ENCODE data around the gene UGT2B15. TPM values are rescaled to one million over a fixed set of nuclear protein-coding genes. Genes with fewer than 3 reads are reported as not detected.
"Not testable (repeated sequence)": the region's sequence is repeated elsewhere in the genome, so short reads cannot be mapped to it uniquely, and the experiment has no call there.

The UGT2B15 gene
- total RNA-seq, 1 donor from 2014 or later = not detected

DNA sequence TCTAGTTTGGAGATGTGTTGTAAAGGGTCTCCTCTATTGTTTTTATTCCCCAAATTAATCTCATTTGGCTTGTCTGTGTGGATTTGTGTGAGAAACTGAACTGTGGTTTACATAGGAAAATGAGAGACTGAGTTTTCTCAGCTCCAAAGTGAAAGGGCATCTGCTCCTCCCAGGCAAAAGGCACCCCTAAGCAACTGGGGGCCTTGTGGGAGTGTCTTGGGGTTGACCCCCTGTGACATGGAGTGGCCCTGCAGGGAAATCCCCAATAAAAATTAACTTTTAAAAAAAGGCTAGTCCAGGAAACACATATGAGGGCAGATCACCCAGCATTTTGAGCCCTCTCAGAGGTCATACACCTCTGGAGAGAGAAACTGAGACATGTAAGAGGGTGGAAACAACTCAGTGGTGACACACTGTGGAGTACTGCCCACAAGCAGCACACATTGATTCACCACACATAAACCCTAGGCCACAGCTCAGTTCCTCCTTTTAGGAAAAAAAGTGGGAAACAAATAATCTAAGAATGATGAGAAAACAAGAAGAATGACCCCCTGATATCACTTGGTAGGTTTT, 13.3 kb downstream of the UGT2B15 start:
- not testable (repeated sequence) for FAIRE-seq

DNA sequence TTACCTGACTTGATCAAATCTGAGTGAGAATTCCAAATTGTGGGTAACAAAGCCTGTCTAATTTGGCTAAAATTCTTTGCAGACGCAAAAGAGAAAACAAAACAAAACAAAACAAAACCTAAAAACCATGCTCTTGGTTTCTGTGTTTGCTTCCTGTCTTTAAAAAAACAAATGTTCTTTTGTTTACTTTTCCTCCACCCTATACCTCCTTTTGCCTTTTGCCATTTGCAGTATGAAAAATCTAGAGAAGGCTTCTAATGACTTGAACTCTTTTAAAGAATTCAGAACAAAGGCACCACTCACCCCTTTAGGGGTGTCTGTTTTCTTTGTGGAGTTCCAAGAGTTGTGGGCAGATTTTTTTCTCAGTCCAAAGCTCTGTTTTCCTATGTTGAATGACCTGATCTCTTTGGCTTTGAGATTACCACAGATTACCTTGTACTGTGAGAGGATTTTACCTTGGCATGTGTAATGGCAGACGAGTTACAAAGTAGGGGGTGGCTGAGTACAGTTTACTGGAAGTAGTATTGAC, 13.9 kb downstream of the UGT2B15 start:
- FAIRE-seq; DNase-seq (ENCODE audit: low spot score in 2 of 2): not testable (repeated sequence)

More for the DNA sequence above, 13.3 kb downstream of the UGT2B15 start:
- DNase-seq (ENCODE audit: low spot score in 2 of 2) = not testable (repeated sequence)

DNA sequence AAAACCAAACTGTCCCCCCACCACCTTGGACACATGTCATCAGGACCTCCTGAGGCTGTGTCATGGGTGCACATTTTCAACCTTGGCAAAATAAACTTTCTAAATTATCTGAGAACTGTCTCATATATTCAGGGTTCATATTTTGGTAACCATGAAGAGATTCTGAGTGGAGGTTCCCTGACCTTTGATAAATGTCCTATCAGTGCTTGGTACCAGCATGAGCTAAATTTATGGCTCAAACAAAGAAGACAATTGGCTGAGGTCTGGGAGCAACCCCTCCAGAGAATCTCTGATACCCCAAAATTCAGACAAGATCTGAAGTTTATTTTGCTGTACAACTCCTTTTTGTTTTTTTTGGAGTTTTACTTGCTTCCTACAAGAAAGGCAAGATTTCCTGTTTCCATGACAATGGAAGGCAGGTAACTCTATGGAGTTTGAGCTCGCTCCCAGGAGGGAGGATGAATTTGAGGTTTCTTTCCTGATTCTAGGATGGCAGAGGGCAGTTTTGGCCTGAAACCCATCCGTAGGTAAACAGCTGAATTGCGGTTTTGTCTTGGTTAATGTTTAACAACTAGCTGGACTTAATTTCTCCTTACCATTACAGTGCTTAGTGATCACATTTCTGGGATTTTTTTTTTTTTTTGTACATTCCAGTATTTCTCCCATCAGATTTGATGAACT, 14.5 kb downstream of the UGT2B15 start:
- DNase-seq (ENCODE audit: low spot score in 2 of 2) (no peak), FAIRE-seq (no peak)

DNA sequence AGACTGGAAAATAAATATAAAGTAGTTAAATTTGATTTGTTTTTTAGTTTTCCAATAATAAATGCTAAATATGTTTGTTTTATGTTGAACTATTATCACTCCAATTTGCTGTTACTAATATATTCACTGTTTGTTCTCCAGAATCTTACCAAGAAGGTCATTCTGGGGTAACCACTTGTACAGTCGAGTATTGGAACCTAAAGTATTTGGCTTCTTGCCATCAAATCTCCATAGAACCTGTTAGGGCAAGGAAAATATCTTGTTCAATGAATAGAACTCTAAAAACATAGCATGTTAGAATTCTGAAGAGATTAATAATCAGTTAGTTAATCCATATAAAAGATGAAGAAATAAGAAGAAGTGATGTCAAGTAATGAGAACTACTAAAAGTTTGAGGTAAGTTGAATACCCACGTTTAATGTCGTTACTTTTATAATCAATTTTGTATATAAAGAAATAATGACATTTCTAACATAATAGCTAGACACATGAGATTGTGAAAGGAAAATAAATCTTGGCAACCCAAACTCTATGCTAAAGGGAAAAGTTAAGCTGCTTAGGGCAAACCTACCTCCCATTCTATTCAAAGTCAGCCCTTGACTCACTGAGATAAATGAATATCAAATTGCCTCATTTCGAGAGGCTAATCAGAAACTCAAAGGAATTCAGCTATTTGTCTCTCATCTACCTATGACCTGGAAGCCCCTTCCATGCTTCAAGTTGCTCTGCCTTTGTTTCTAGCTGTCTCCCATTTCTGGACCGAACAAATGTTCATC, 15.3 kb downstream of the UGT2B15 start:
- no peak for DNase-seq (ENCODE audit: low spot score in 2 of 2)
- no peak for FAIRE-seq

DNA sequence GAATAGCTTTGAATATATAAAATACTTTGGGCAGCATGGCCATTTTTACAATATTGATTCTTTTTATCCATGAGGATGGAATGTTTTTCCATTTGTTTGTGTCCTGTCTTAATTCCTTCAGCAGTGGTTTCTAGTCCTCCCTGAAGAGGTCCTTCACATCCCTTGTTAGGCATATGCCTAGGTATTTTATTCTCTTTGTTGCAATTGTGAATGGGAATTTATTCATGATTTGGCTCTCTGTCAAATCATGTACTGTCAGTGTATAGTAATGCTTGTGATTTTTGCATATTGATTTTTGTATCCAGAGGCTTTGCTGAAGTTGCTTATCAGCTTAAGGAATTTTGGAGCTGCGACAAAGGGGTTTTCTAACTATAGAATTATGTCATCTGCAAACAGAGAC, 18.5 kb downstream of the UGT2B15 start:
- no peak for FAIRE-seq
- DNase-seq (ENCODE audit: low spot score in 2 of 2) = no peak

DNA sequence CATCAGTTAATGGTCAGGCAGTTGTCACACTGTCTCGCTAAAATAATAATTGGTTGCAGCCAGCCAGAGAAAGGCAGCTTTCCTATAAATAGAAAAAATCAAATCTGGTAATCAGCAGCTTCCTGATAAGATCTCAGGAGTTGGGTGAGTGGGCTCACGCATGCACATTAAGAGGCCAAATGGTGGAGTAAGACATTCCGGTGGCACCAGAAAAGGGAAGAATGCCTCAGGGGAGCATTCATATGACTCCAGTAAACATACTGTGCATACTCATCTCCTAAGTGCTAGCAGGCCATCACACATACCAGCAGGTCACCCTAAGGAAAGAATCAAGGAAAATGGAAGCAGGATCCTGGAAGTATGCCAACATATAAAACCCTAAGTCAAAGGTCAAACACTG, 40.1 kb downstream of the UGT2B15 start:
- FAIRE-seq (no peak), DNase-seq (ENCODE audit: low spot score in 2 of 2) (no peak)

DNA sequence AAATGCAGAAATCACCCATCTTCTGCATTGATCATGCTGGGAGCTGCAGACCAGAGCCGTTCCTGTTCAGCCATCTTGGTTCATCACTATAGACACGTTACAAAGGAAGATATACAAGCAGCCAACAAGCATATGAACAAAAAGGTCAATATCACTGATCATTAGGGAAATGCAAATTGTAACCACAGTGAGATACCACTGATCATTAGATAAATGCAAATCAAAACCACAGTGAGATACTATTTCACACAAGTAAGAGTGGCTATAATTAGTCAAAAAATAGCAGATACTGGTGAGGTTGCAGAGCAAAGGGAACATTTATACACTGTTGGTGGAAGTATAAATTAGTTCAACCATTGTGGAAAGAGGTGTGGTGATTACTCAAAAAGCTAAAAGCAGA, 47.7 kb downstream of the UGT2B15 start:
- FAIRE-seq; DNase-seq (ENCODE audit: low spot score in 2 of 2): not testable (repeated sequence)

DNA sequence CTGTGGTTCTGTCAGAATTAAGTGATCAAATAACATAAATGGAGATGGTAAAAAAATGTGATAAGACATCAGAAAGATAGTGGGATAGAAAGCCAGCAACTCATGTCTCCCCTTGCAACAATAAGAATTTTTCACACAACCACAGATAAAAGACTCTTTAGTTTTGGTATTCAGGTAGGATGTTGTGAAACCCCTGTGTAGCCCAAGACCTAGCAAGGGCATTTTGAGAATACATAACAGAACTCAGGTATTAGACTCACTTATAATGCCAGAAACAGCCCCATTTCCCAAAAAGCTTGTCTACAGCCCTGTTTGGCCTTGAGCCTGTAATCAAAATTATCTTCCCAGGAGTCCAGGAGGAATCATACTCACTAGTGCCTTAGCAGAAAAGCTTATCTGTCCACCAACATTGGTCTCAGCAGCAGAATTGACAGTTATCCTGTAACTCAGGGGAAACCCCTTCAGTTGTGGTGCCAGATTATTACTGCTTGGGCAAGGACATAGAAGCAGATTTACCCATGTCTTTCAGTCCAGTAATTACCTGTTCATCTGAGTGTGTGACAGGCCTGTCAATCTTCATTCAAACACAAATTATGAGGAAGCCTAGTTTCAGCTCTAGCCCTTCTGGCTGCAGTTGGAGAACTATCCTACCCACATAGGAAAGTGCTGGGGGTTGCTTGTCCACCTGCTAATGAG, 53.3 kb downstream of the UGT2B15 start:
- no peak for DNase-seq (ENCODE audit: low spot score in 2 of 2)
- no peak for FAIRE-seq

DNA sequence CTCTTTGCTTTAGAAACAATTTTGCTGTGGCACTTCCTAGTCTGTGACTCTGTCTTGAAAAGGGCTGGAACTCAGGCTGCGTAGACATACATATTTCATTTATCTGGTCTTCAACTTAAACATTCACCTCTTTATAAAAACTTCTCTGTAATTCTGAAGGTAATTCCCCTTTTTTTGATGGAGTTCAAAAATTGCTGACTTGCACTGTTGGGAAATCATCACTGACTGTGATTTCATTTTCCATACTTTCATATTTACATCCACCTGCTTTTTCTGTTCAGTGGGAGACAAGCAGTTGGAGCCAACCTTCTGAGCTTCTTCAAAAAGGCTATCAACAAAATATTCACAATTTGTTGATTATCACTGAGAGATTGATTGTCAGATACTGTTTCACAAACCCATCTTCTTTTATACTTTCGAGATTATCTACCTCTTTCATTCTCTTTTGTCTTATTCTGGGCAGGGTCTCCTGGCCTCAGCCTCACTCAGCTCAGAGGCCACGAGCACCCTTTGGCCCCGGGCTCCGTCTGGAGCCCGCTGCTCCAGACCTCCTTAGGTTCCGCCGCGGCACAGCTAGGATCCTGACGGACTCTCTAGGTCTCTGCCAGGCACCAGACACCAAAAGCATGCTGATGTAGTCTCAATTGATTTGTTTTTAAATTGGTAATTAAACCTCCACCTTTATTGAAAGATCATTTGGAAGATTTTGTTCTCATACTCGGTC, 54.6 kb downstream of the UGT2B15 start:
- DNase-seq (ENCODE audit: low spot score in 2 of 2) (no peak), FAIRE-seq (no peak)

DNA sequence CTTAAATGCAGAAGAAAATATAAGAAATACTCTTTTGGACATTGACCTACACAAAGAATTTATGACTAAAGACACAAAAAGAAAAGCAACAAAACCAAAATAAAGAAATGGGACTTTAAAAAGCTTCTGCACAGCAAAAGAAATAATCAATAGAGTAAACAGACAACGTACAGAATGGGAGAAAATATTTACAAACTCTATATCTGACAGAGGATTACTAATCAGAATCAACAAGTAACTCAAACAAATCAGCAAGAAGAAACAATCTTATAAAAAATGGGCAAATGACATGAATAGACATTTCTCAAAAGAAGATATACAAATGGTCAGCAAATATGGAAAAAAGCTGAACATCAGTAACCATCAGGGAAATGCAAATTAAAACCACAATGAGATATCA, 56.7 kb downstream of the UGT2B15 start:
- no peak for DNase-seq (ENCODE audit: low spot score in 2 of 2)
- no peak for FAIRE-seq

DNA sequence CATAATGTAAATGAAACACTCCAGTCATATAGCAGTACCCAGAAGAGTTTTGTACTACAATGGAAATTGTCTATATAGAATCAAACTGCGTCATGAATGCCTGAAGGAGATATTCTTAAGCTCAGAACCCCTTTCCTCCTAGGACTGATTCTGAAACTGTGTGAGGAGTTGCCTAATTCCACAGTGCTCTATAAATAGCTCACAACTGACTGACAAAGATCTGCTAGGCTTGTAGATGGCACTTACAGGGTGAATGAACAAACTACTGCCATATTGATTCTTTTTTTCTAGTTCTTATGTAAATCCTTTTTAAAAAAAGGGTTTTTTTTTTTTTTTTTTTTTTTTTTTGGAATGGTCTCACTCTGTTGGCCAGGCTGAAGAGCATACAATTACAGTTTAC, 64.2 kb downstream of the UGT2B15 start:
- no peak for FAIRE-seq
- DNase-seq (ENCODE audit: low spot score in 2 of 2) = no peak

DNA sequence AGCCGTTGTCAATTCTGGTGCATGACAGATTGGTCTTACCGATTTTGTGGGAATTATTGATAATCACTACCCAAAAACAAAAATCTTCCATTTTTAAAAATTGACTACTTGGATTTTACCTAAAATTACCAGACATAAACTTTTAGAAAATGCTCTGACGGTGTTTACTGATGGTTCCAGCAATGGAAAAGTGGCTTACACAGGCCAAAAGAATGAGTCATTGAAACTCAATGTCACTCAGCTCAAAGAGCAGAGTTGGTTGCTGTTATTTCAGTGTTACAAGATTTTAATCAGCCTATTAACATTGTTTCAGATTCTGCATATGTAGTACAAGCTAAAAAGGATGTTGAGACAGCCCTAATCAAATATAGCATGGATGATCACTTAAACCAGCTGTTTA, 71.3 kb downstream of the UGT2B15 start:
- FAIRE-seq (no peak), DNase-seq (ENCODE audit: low spot score in 2 of 2) (no peak)

DNA sequence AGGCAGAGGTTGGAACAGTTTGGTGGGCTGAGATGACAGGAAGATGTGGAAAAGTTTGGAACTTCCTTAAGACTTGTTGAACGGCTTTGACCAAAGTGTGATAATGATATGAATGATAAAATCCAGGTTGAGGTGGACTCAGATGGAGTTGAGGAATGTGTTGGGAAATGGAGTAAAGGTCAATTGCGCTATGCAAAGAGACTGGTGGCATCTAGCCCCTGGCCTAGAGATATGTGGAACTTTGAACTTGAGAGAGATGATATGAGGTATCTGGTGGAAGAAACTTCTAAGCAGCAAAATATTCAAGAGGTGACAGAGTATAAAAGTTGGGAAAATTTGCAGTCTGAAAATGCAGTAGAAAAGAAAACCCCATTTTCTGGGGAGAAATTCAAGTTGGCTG, 73.0 kb downstream of the UGT2B15 start:
- DNase-seq (ENCODE audit: low spot score in 2 of 2) (no peak), FAIRE-seq (no peak)

Other genes with a start within 250 kb of the UGT2B15 start
- gene TMPRSS11E, start 223.2 kb downstream of the UGT2B15 start, total RNA-seq = not detected
- not detected for gene UGT2B17, start 94.3 kb downstream of the UGT2B15 start, total RNA-seq
- gene UGT2B10, start 145.3 kb upstream of the UGT2B15 start, total RNA-seq = not detected